Measurements from ENCODE around the gene DIO3. TPM values are rescaled to one million over a fixed set of nuclear protein-coding genes. Genes with fewer than 3 reads are reported as not detected.

Gene DIO3
- total RNA-seq, 1 donor from 2014 or later: not detected

- Mint-ChIP-seq H3K4me1 (no peaks in the 10 kb centered on the region), H3K27ac (no peak overlapping the region)
- CTCF ChIA-PET: no interaction called here
Observed at GRCh38 chr14:101518611-101519473, 42.5 kb upstream of the DIO3 start.

GRCh38 chr14:101520621-101521472 lies 40.4 kb upstream of the DIO3 start:
- ChIA-PET POLR2A (no interaction called here), CTCF (no interaction called here)
- H3K36me3 Mint-ChIP-seq (ENCODE audit: low read depth): no peaks in the 10 kb centered on the region
- DNase-seq: no peak
- H3K4me3 Mint-ChIP-seq: no peak overlapping the region
- H3K27me3 Mint-ChIP-seq: no peaks in the 10 kb centered on the region
- TF ChIP-seq CTCF (IDR thresholded peaks at IDR 0.05): no peak
- no peak for ATAC-seq (ENCODE audit: low read depth)
- intact Hi-C loops (cut with micrococcal nuclease): no loop called here
- H3K4me1 Mint-ChIP-seq: no peaks in the 10 kb centered on the region
- H3K9me3 Mint-ChIP-seq: peaks cover 3% of the 10 kb centered on the region
- H3K27ac Mint-ChIP-seq: no peak overlapping the region

More at GRCh38 chr14:101518611-101519473, 42.5 kb upstream of the DIO3 start:
- no peak for DNase-seq
- no peak for ATAC-seq (ENCODE audit: low read depth)
- peaks cover 7% of the 10 kb centered on the region for H3K9me3 Mint-ChIP-seq
- no peaks in the 10 kb centered on the region for H3K27me3 Mint-ChIP-seq
- no peak overlapping the region for H3K4me3 Mint-ChIP-seq
- TF ChIP-seq CTCF (IDR thresholded peaks at IDR 0.05): no peak
- intact Hi-C loops (cut with micrococcal nuclease): no loop called here
- POLR2A ChIA-PET: no interaction called here
- no peaks in the 10 kb centered on the region for H3K36me3 Mint-ChIP-seq (ENCODE audit: low read depth)

DNA sequence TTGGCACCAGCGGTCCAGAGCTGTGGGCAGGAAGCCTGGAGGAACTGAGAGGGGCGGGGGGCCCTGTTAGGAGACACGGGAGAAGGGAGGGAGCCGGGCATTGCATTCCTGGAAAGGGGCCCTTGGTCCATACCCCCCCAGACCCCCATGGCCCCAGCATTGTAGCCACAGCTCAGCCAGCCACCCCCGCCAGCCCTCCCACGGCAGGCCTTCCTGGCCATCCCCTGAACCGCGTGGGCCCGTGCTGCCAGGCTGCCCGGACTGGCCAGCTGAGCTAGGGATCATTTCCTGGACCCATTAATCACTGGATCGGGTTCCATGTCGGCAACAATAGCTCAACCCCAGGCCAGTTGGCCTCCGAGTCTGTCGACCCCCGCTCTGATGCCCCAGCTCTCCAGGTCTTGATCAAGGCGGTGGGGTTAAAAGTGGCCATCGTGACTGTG lies 39.8 kb upstream of the DIO3 start:
- TF ChIP-seq CTCF (IDR thresholded peaks at IDR 0.05): no peak
- ChIA-PET CTCF (no interaction called here), POLR2A (no interaction called here)
- Mint-ChIP-seq H3K9me3 (no peaks in the 10 kb centered on the region), H3K4me3 (no peak overlapping the region), H3K4me1 (no peaks in the 10 kb centered on the region), H3K27ac (no peak overlapping the region), H3K27me3 (no peaks in the 10 kb centered on the region), H3K36me3 (ENCODE audit: low read depth) (no peaks in the 10 kb centered on the region)
- ATAC-seq (ENCODE audit: low read depth) (no peak), DNase-seq (no peak)
- intact Hi-C loops (cut with micrococcal nuclease): no loop called here

GRCh38 chr14:101521978-101522377 lies 39.3 kb upstream of the DIO3 start:
- no peak for TF ChIP-seq CTCF (IDR thresholded peaks at IDR 0.05)
- no peaks in the 10 kb centered on the region for H3K4me1 Mint-ChIP-seq
- ATAC-seq (ENCODE audit: low read depth) (no peak), DNase-seq (no peak)
- H3K9me3 Mint-ChIP-seq: no peaks in the 10 kb centered on the region
- no peak overlapping the region for H3K27ac Mint-ChIP-seq
- intact Hi-C loops (cut with micrococcal nuclease): no loop called here
- POLR2A ChIA-PET: no interaction called here
- CTCF ChIA-PET: no interaction called here
- no peak overlapping the region for H3K4me3 Mint-ChIP-seq
- H3K36me3 Mint-ChIP-seq (ENCODE audit: low read depth): no peaks in the 10 kb centered on the region
- H3K27me3 Mint-ChIP-seq: no peaks in the 10 kb centered on the region
